IMR-90 (cell line): ENCODE results near the gene HEPH. TPM values are rescaled to one million over a fixed set of nuclear protein-coding genes. Genes with fewer than 3 reads are reported as not detected.

Source experiments
- ATAC-seq: fragments of 200-7000 bp; cut with Tn5 transposase; 2 replicates; pipeline ENCODE4 v1.9.1; 2020; ENCODE audit warnings: low read depth, mild to moderate bottlenecking, moderate library complexity
- BruUV-seq: library from RNA; stranded (reverse); fragments of 400-500 nt; replicated peaks from 2 replicates; lab custom pipeline; 2021; lab: Mats Ljungman, UMichigan
- CTCF ChIA-PET: fragments of 300-600 bp; formaldehyde crosslinking; extraction: SDS; loops from one replicate; lab custom pipeline; 2021; ENCODE audit warnings: antibody characterized with exemption; lab: Yijun Ruan, JAX
- POLR2A ChIA-PET: fragments of 300-600 bp; sonication (Branson Sonifier 250); formaldehyde crosslinking; loops from one replicate; lab custom pipeline; 2022; ENCODE audit warnings: antibody characterized with exemption; ENCODE audit not compliant: unreplicated experiment; lab: Charles Lee
- DNase-seq: peaks from one replicate; pipeline ENCODE4 v3.0.0; 2013
- H2AFZ ChIP-seq: replicated peaks from 2 replicates; pipeline ENCODE3; 2013; ENCODE audit warnings: low read length, mild to moderate bottlenecking; ENCODE audit not compliant: poor library complexity
- H2AK5ac ChIP-seq: 2 replicates; pipeline ENCODE4 v1.6.1; 2013; ENCODE audit warnings: low read depth, low read length, inconsistent platforms
- H2AK9ac ChIP-seq: replicated peaks from 2 replicates; pipeline ENCODE3; 2013; ENCODE audit warnings: mild to moderate bottlenecking, low read depth, low read length, moderate library complexity; ENCODE audit not compliant: poor library complexity
- H2BK120ac ChIP-seq: 2 replicates; pipeline ENCODE4 v1.6.1; 2013; ENCODE audit warnings: low read depth, low read length, inconsistent platforms
- H2BK15ac ChIP-seq: 3 replicates; pipeline ENCODE4 v1.6.1; 2013; ENCODE audit warnings: low read depth, low read length, inconsistent platforms
- H2BK20ac ChIP-seq: 2 replicates; pipeline ENCODE4 v1.6.1; 2013; ENCODE audit warnings: low read depth, mild to moderate bottlenecking, inconsistent platforms, low read length, moderate library complexity
- H2BK5ac ChIP-seq: 2 replicates; pipeline ENCODE4 v1.6.1; 2013; ENCODE audit warnings: mild to moderate bottlenecking, low read depth, low read length, inconsistent platforms; ENCODE audit not compliant: poor library complexity, severe bottlenecking
- H3K14ac ChIP-seq: replicated peaks from 2 replicates; pipeline ENCODE4 v1.6.1; 2013; ENCODE audit warnings: low read depth, low read length, inconsistent platforms
- H3K18ac ChIP-seq: 2 replicates; pipeline ENCODE4 v1.6.1; 2013; ENCODE audit warnings: low read depth, low read length, control low read depth
- H3K23ac ChIP-seq: 2 replicates; pipeline ENCODE4 v1.6.1; 2013; ENCODE audit warnings: low read depth, low read length, inconsistent platforms
- H3K27ac ChIP-seq: 2 replicates; pipeline ENCODE4 v1.5.1; 2013; ENCODE audit warnings: mild to moderate bottlenecking, control low read depth, low read length; ENCODE audit not compliant: insufficient read depth
- H3K27me3 ChIP-seq: 2 replicates; pipeline ENCODE4 v1.6.1; 2013; ENCODE audit warnings: low read length; ENCODE audit not compliant: control insufficient read depth, insufficient read depth
- H3K36me3 ChIP-seq: 2 replicates; pipeline ENCODE4 v1.6.1; 2013; ENCODE audit warnings: low read length, mixed read lengths; ENCODE audit not compliant: control insufficient read depth, insufficient read depth
- H3K4ac ChIP-seq: 2 replicates; pipeline ENCODE4 v1.6.1; 2013; ENCODE audit warnings: low read depth, low read length, inconsistent platforms
- H3K4me1 ChIP-seq: 2 replicates; pipeline ENCODE4 v1.6.1; 2013; ENCODE audit warnings: low read length, mixed read lengths; ENCODE audit not compliant: control insufficient read depth, insufficient read depth
- H3K4me2 ChIP-seq: 2 replicates; pipeline ENCODE4 v1.6.1; 2013; ENCODE audit warnings: low read depth, mild to moderate bottlenecking, control low read depth, low read length, moderate library complexity
- H3K4me3 ChIP-seq: 2 replicates; pipeline ENCODE4 v1.5.1; 2013; ENCODE audit warnings: low read depth, mild to moderate bottlenecking, control low read depth, low read length, moderate library complexity; ENCODE audit not compliant: insufficient read depth
- H3K56ac ChIP-seq: 2 replicates; pipeline ENCODE4 v1.6.1; 2013; ENCODE audit warnings: low read length, inconsistent platforms; ENCODE audit not compliant: insufficient read depth; ENCODE audit errors: extremely low read depth
- H3K79me1 ChIP-seq, 2 experiments: 2 replicates each; pipeline ENCODE4 v1.6.1; 2013; ENCODE audit warnings: low read length in 2 of 2, inconsistent platforms in 1 of 2, low read depth in 1 of 2
- H3K9ac ChIP-seq: 2 replicates; pipeline ENCODE4 v1.6.1; 2013; ENCODE audit warnings: low read depth, low read length, control low read depth
- H3K9me1 ChIP-seq: 2 replicates; pipeline ENCODE4 v1.6.1; 2013; ENCODE audit warnings: low read length, inconsistent platforms; ENCODE audit not compliant: insufficient read depth
- H3K9me3 ChIP-seq: 2 replicates; pipeline ENCODE4 v1.6.1; 2013; ENCODE audit warnings: low read length; ENCODE audit not compliant: control insufficient read depth, insufficient read depth
- H4K20me1 ChIP-seq: 2 replicates; pipeline ENCODE4 v1.6.1; 2013; ENCODE audit warnings: low read length, inconsistent platforms; ENCODE audit not compliant: insufficient read depth
- H4K5ac ChIP-seq: 2 replicates; pipeline ENCODE4 v1.6.1; 2013; ENCODE audit warnings: mild to moderate bottlenecking, low read depth, low read length, control low read depth
- H4K8ac ChIP-seq, 2 experiments: 2 replicates each; pipeline ENCODE4 v1.6.1; 2013; ENCODE audit warnings: low read depth in 2 of 2, low read length in 2 of 2, control low read depth in 1 of 2, inconsistent platforms in 1 of 2
- H4K91ac ChIP-seq: 2 replicates; pipeline ENCODE4 v1.6.1; 2013; ENCODE audit warnings: low read depth, low read length, inconsistent platforms; ENCODE audit not compliant: insufficient read depth
- CEBPB ChIP-seq: IDR thresholded peaks from 2 replicates; pipeline ENCODE4 v1.6.1; 2012; ENCODE audit warnings: low read depth, low read length, improper control_type of control experiment
- CTCF ChIP-seq: conservative IDR thresholded peaks from 2 replicates; pipeline ENCODE4 v1.5.1; 2012; ENCODE audit warnings: mild to moderate bottlenecking, low read depth, low read length, improper control_type of control experiment
- MAFK ChIP-seq: IDR thresholded peaks from 2 replicates; pipeline ENCODE4 v1.6.1; 2012; ENCODE audit warnings: low read depth, low read length, improper control_type of control experiment
- NFE2L2 ChIP-seq: fragments of 150-350 bp; IDR thresholded peaks from 2 replicates; pipeline ENCODE4 v1.6.1; 2016; ENCODE audit warnings: low read depth, mild to moderate bottlenecking, low read length
- RFX5 ChIP-seq: IDR thresholded peaks from 2 replicates; pipeline ENCODE4 v1.8.0; 2012; ENCODE audit warnings: low read depth, mild to moderate bottlenecking, low read length, moderate library complexity
- WGBS, 2 experiments: methylation state at CpG; one replicate each; pipeline versions ENCODE4 v1.1.5 to v1.1.7; 2013; ENCODE audit warnings: missing lambda C conversion rate in 2 of 2; ENCODE audit not compliant: insufficient read length in 1 of 2; ENCODE audit errors: extremely low coverage in 2 of 2; 5-methylcytosine and 5-hydroxymethylcytosine counted together
- dilution Hi-C: fragments of 300-500 bp; cut with HindIII; formaldehyde crosslinking; loops from one replicate; pipeline ENCODE4 v1.14.3; 2018; ENCODE audit warnings: low sequenced_read_pairs; ENCODE audit not compliant: unreplicated experiment
- in situ Hi-C: fragments of 300-500 bp; cut with MboI; formaldehyde crosslinking; loops from 3 replicates; pipeline ENCODE4 v1.14.3; 2019; ENCODE audit warnings: low sequenced_read_pairs, inconsistent platforms, mixed read lengths
- intact Hi-C: fragments of 100-400 bp; cut with micrococcal nuclease; formaldehyde crosslinking; loops from 2 replicates; pipeline ENCODE4 v1.10.0; 2022
- polyA plus RNA-seq, 3 experiments: library from polyadenylated mRNA; depleted of rRNA; stranded (reverse); fragments of >200 nt; gene quantifications; 2 replicates each; pipeline ENCODE4 v1.2.3, GENCODE V29; 2012; ENCODE audit warnings: low replicate concordance in 1 of 3
- total RNA-seq: library from RNA; depleted of rRNA; stranded (reverse); fragments of >200 nt; gene quantifications from 2 replicates; pipeline ENCODE4 v1.2.3, GENCODE V29; 2012

Gene HEPH
- total and polyA plus RNA-seq, 2 of the 4 experiments (the other 2 are of a cell fraction): 23.5 to 29.5 TPM

DNA sequence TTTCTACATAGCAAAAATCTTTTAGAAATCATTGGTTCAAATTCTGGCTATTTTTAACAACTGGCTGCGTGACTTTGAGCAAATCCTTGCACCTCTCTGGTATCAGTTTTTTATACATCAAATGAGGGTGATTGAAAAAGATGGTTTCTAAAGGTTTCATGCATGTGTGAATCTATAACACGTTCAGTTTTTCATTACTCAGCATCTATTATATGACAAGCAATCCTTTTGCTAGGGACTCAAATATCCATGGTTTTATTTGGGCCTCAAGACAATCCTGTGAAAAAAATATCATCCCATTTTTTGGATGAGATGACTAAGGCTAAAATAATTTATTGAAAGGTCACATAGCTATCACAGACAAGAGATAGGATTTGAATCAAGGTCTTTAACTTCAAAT lies 884 bp downstream of the HEPH start:
- Histone ChIP-seq H3K56ac (no peak overlapping the region), H2AFZ (no peak overlapping the region), H3K27ac (no peak overlapping the region), H3K79me1 (no peaks in the 10 kb centered on the region; a peak in 1 of 4 replicates), H3K9ac (no peak overlapping the region), H2BK20ac (no peak overlapping the region), H3K23ac (no peak overlapping the region), H3K14ac (no peak overlapping the region), H4K5ac (no peak overlapping the region), H3K9me1 (no peaks in the 10 kb centered on the region), H3K36me3 (no peaks in the 10 kb centered on the region), H4K20me1 (no peaks in the 10 kb centered on the region), H2BK15ac (no peak overlapping the region), H4K8ac (no peak overlapping the region), H3K18ac (no peak overlapping the region), H3K4me1 (no peaks in the 10 kb centered on the region), H2AK9ac (no peak overlapping the region), H3K4ac (no peak overlapping the region), H3K4me3 (peak overlapping the region; percentile 3; the same call in 1 of the 2 replicates), H2BK120ac (no peak overlapping the region), H3K27me3 (no peaks in the 10 kb centered on the region; the same call in 1 of the 2 replicates), H2BK5ac (no peak overlapping the region), H3K9me3 (no peaks in the 10 kb centered on the region), H2AK5ac (no peak overlapping the region), H3K4me2 (no peak overlapping the region), H4K91ac (no peak overlapping the region)
- no TSS peak for BruUV-seq
- DNase-seq: no peak
- dilution Hi-C loops: no loop called here
- TF ChIP-seq CTCF: no peak
- TF ChIP-seq MAFK: peak; percentile 38; the same call in 1 of the 2 replicates
- TF ChIP-seq RFX5: no peak
- TF ChIP-seq NFE2L2: no peak
- TF ChIP-seq CEBPB: no peak
- intact Hi-C loops: no loop called here
- WGBS, 2 experiments: no CpG with 5 or more reads among the region's 2 CpGs
- in situ Hi-C loops: no loop called here
- ATAC-seq: no peak
- POLR2A ChIA-PET: no interaction called here
- CTCF ChIA-PET: interaction anchor here (0.6 kb wide), 1 partner anchor 25 kb away, joined by 3 read pairs; no protein-coding TSS in a partner anchor
